Measurements from ENCODE around the gene LCORL. TPM values are rescaled to one million over a fixed set of nuclear protein-coding genes. Genes with fewer than 3 reads are reported as not detected.
A peak's percentile ranks its signal among the peaks of the same experiment; 100 is the strongest.
"Not testable (repeated sequence)": the region's sequence is repeated elsewhere in the genome, so short reads cannot be mapped to it uniquely, and the experiment has no call there.

The LCORL gene
- total RNA-seq, 1 donor, result 15.9 TPM

DNA sequence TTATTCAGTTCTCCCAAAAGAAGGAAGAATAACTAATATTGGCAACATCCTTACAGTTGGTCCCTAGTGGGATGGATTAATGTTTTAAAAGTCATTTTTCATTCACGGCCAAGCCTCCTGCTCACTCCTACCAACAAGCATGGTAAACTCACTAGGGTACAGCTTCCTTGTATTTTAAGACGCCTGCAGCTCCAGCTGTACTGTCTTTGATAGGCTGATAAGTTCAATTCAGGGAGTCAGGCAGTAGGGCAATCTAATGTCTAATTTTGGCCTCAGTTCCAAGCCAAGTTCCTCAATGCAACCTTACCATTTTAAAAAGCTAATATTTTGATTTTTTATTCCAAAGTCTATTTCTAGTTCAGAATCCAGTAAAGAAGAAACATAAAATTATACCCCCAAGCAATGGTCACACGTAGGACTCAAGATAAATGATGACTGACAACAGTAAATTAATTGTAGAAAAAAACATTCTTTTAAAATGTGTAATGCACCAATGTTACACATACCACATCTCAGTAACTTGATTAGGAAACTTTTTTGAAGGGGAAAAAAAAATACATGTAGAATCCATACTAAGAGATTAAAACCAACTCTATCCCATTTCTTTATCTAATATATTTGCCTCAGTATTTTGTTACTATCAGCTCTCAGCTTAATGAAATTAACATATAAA, 9.3 kb downstream of the LCORL start:
- no peak for DNase-seq (ENCODE audit: insufficient read length, low spot score, missing footprints)
- Histone ChIP-seq H3K9me3 (ENCODE audit: low read depth, low read length) (no peaks in the 10 kb centered on the region), H3K27ac (ENCODE audit: low read depth, low read length) (no peak overlapping the region), H3K4me2 (ENCODE audit: insufficient read depth, low read length) (no peak overlapping the region), H3K4me3 (ENCODE audit: insufficient read depth, low read length) (no peak overlapping the region), H4K20me1 (ENCODE audit: insufficient read depth, low read length) (peaks cover 6% of the 10 kb centered on the region), H3K4me1 (ENCODE audit: insufficient read depth, low read length) (peaks cover 10% of the 10 kb centered on the region), H3K79me2 (ENCODE audit: insufficient read depth, low read length) (peaks cover 94% of the 10 kb centered on the region), H3K36me3 (ENCODE audit: insufficient read depth, low read length) (no peaks in the 10 kb centered on the region), H3K27me3 (ENCODE audit: insufficient read depth, low read length) (no peaks in the 10 kb centered on the region), H2AFZ (ENCODE audit: low read length) (no peak overlapping the region)
- TF ChIP-seq, protein P1, sequence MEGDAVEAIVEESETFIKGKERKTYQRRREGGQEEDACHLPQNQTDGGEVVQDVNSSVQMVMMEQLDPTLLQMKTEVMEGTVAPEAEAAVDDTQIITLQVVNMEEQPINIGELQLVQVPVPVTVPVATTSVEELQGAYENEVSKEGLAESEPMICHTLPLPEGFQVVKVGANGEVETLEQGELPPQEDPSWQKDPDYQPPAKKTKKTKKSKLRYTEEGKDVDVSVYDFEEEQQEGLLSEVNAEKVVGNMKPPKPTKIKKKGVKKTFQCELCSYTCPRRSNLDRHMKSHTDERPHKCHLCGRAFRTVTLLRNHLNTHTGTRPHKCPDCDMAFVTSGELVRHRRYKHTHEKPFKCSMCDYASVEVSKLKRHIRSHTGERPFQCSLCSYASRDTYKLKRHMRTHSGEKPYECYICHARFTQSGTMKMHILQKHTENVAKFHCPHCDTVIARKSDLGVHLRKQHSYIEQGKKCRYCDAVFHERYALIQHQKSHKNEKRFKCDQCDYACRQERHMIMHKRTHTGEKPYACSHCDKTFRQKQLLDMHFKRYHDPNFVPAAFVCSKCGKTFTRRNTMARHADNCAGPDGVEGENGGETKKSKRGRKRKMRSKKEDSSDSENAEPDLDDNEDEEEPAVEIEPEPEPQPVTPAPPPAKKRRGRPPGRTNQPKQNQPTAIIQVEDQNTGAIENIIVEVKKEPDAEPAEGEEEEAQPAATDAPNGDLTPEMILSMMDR (IDR thresholded peaks at IDR 0.05; ENCODE audit: extremely low read depth, low read depth, low read length), result no peak

DNA sequence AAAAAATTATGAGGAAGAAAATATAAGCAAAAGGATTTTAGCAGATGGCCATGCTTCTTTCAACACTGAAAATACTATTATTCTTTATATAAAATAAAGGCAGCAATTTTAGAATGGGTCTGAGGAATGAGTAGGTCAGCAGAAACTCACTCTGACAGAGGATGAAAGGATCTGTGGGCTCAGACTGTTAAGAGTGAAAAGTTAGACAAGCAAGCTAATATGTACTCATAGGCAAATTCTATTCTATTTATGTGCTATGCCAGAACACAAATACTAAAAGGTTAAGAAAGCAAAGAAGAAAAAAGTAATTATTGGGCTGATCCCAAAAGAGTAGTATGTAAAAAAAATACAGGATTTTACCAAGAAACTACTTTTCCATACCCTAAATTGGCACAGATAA, 13.9 kb downstream of the LCORL start:
- peaks cover 8% of the 10 kb centered on the region for H3K4me1 ChIP-seq (ENCODE audit: insufficient read depth, low read length)
- no peaks in the 10 kb centered on the region for H3K9me3 ChIP-seq (ENCODE audit: low read depth, low read length)
- peaks cover 88% of the 10 kb centered on the region for H3K79me2 ChIP-seq (ENCODE audit: insufficient read depth, low read length)
- H3K4me3 ChIP-seq (ENCODE audit: insufficient read depth, low read length), result no peak overlapping the region
- no peak overlapping the region for H3K4me2 ChIP-seq (ENCODE audit: insufficient read depth, low read length)
- no peaks in the 10 kb centered on the region for H3K36me3 ChIP-seq (ENCODE audit: insufficient read depth, low read length)
- no peaks in the 10 kb centered on the region for H3K27me3 ChIP-seq (ENCODE audit: insufficient read depth, low read length)
- peak; percentile 65 for DNase-seq (ENCODE audit: insufficient read length, low spot score, missing footprints)
- H4K20me1 ChIP-seq (ENCODE audit: insufficient read depth, low read length), result peaks cover 2% of the 10 kb centered on the region
- H2AFZ ChIP-seq (ENCODE audit: low read length), result no peak overlapping the region
- no peak overlapping the region for H3K27ac ChIP-seq (ENCODE audit: low read depth, low read length)
- TF ChIP-seq, protein P1 (IDR thresholded peaks at IDR 0.05; ENCODE audit: extremely low read depth, low read depth, low read length), result no peak

GRCh38 chr4:18006432-18006831, 15.1 kb downstream of the LCORL start:
- not testable (repeated sequence) for H3K9me3 ChIP-seq (ENCODE audit: low read depth, low read length); H3K36me3 ChIP-seq (ENCODE audit: insufficient read depth, low read length); H3K4me3 ChIP-seq (ENCODE audit: insufficient read depth, low read length); H3K27ac ChIP-seq (ENCODE audit: low read depth, low read length); H3K27me3 ChIP-seq (ENCODE audit: insufficient read depth, low read length); DNase-seq (ENCODE audit: insufficient read length, low spot score, missing footprints); H4K20me1 ChIP-seq (ENCODE audit: insufficient read depth, low read length); H3K4me2 ChIP-seq (ENCODE audit: insufficient read depth, low read length); H3K4me1 ChIP-seq (ENCODE audit: insufficient read depth, low read length); H2AFZ ChIP-seq (ENCODE audit: low read length)
- peaks cover 86% of the 10 kb centered on the region for H3K79me2 ChIP-seq (ENCODE audit: insufficient read depth, low read length)

GRCh38 chr4:17997129-17997528, 24.4 kb downstream of the LCORL start:
- TF ChIP-seq, protein P1 (IDR thresholded peaks at IDR 0.05; ENCODE audit: extremely low read depth, low read depth, low read length), result no peak

More at GRCh38 chr4:17997129-17997528, 24.4 kb downstream of the LCORL start:
- H4K20me1 ChIP-seq (ENCODE audit: insufficient read depth, low read length), result peaks cover 2% of the 10 kb centered on the region
- DNase-seq (ENCODE audit: insufficient read length, low spot score, missing footprints), result no peak
- H3K27ac ChIP-seq (ENCODE audit: low read depth, low read length), result no peak overlapping the region
- no peak overlapping the region for H2AFZ ChIP-seq (ENCODE audit: low read length)
- no peak overlapping the region for H3K4me3 ChIP-seq (ENCODE audit: insufficient read depth, low read length)
- no peaks in the 10 kb centered on the region for H3K27me3 ChIP-seq (ENCODE audit: insufficient read depth, low read length)
- H3K79me2 ChIP-seq (ENCODE audit: insufficient read depth, low read length), result peaks cover 72% of the 10 kb centered on the region
- no peaks in the 10 kb centered on the region for H3K4me1 ChIP-seq (ENCODE audit: insufficient read depth, low read length)
- no peak overlapping the region for H3K4me2 ChIP-seq (ENCODE audit: insufficient read depth, low read length)
- no peaks in the 10 kb centered on the region for H3K36me3 ChIP-seq (ENCODE audit: insufficient read depth, low read length)
- no peaks in the 10 kb centered on the region for H3K9me3 ChIP-seq (ENCODE audit: low read depth, low read length)
